IPS DF 4.7 (cell line): ENCODE measurements around the gene AKT3.

Source experiments
- DNase-seq: peaks from one replicate; pipeline ENCODE4 v3.0.0-alpha.2; 2013; ENCODE audit warnings: low spot score; ENCODE audit errors: extremely low read depth

The AKT3 gene

GRCh38 chr1:243489681-243490546 lies 360.1 kb downstream of the AKT3 start:
- DNase-seq, result no peak

- DNase-seq, result no peak
These were observed 360.9 kb downstream of the AKT3 start for GRCh38 chr1:243489158-243489527.

- DNase-seq, result no peak
These were observed 361.4 kb downstream of the AKT3 start for GRCh38 chr1:243488459-243489157.

- DNase-seq, result no peak
These were observed 362.3 kb downstream of the AKT3 start for GRCh38 chr1:243487649-243488227.

- no peak for DNase-seq
These were observed 362.9 kb downstream of the AKT3 start for GRCh38 chr1:243487036-243487648.

- no peak for DNase-seq
These were observed 366.1 kb downstream of the AKT3 start for GRCh38 chr1:243483952-243484351.

- no peak for DNase-seq
These were observed 366.8 kb downstream of the AKT3 start for GRCh38 chr1:243483071-243483771.

- no peak for DNase-seq
These were observed 367.7 kb downstream of the AKT3 start for GRCh38 chr1:243482141-243483022.

GRCh38 chr1:243481101-243481500 lies 368.9 kb downstream of the AKT3 start:
- DNase-seq, result no peak

- DNase-seq, result no peak
These were observed 372.2 kb downstream of the AKT3 start for GRCh38 chr1:243477731-243478290.

- DNase-seq, result no peak
These were observed 374.1 kb downstream of the AKT3 start for GRCh38 chr1:243475966-243476365.

GRCh38 chr1:243474906-243475305 lies 375.1 kb downstream of the AKT3 start:
- DNase-seq, result no peak

GRCh38 chr1:243474136-243474881 lies 375.7 kb downstream of the AKT3 start:
- no peak for DNase-seq

GRCh38 chr1:243473227-243474135 lies 376.6 kb downstream of the AKT3 start:
- DNase-seq, result no peak

GRCh38 chr1:243471754-243472745 lies 378.0 kb downstream of the AKT3 start:
- DNase-seq, result no peak

- DNase-seq, result no peak
These were observed 378.9 kb downstream of the AKT3 start for GRCh38 chr1:243471026-243471685.
